RWPE1 (cell line): Measurements from ENCODE around the gene ARHGAP22.

ENCODE experiments used
- CTCF ChIA-PET: fragments of 350-600 bp; sonication (Branson Sonifier 250); formaldehyde crosslinking; extraction: SDS; loops from one replicate; lab custom pipeline; 2021; lab: Yijun Ruan, JAX
- POLR2A ChIA-PET: fragments of 400-600 bp; formaldehyde crosslinking; extraction: SDS; loops from one replicate; lab custom pipeline; 2020; ENCODE audit warnings: antibody characterized with exemption; ENCODE audit not compliant: low non-redundant PET; lab: Yijun Ruan, JAX
- DNase-seq: peaks from one replicate; pipeline ENCODE4 v3.0.0; 2012; ENCODE audit warnings: low spot score
- H3K27ac ChIP-seq: fragments of 450-650 bp; 2 replicates; pipeline ENCODE4 v1.5.1; 2017
- TF ChIP-seq, protein P1 (sequence below): fragments of 450-650 bp; conservative IDR thresholded peaks from 2 replicates; pipeline ENCODE4 v1.5.1; 2017; ENCODE audit warnings: low read depth, mild to moderate bottlenecking

ARHGAP22 gene

DNA sequence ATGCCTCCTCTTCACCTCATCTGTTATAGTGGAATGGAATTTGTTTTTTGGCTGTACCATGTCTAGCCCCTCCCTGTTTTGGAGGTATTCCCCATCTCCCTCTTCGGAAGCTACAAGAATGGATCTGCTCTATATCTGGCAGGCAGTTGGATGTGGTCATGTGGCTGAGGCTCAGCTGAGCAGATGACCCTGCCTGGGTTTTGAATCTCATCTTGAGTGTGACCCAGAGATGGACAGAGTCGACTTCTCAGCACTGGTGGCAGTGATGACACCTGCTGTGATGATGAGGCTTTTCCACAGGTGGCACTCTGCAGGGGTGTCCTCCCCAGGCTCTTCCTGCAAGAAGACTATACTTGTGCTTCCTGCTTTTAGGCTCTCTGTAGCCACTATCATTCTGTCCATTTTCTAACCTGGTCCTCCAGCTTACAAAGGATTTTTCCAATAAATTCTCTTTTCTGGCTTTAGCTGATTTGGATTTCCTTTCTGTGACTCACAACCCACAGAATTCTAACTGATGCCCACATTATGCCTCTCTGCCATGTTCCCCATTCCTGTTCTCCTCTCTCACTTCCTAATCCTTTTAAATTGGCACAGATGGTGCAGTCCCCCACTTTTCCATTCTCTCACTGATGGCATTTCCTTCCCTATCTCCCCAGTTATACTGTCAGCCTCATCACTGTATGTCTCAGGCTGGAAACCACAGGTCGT lies 7.5 kb upstream of the ARHGAP22 start:
- H3K27ac ChIP-seq: no peak overlapping the region
- ChIA-PET CTCF (no interaction called here), POLR2A (no interaction called here)
- TF ChIP-seq, protein P1, sequence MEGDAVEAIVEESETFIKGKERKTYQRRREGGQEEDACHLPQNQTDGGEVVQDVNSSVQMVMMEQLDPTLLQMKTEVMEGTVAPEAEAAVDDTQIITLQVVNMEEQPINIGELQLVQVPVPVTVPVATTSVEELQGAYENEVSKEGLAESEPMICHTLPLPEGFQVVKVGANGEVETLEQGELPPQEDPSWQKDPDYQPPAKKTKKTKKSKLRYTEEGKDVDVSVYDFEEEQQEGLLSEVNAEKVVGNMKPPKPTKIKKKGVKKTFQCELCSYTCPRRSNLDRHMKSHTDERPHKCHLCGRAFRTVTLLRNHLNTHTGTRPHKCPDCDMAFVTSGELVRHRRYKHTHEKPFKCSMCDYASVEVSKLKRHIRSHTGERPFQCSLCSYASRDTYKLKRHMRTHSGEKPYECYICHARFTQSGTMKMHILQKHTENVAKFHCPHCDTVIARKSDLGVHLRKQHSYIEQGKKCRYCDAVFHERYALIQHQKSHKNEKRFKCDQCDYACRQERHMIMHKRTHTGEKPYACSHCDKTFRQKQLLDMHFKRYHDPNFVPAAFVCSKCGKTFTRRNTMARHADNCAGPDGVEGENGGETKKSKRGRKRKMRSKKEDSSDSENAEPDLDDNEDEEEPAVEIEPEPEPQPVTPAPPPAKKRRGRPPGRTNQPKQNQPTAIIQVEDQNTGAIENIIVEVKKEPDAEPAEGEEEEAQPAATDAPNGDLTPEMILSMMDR: no peak
- DNase-seq: no peak

DNA sequence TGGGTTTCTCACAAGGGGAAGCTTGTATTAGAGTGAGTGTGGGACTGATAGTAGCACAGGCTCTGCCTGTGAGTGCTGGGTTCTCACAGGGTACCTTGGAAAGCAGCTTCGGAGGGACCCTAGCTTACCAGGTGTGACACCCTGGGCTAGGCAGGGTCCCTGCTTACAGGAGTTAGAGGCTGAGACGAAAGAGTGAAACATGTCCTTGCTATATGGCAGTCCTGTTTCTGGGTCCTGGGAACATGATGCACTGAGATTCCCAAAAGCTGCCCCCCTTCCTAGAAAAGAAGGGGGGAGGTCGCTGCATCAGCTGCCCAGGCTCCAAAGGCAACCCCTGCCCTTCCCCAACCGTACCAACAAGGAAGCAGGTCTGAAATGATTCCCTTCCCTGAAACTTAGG lies 6.3 kb upstream of the ARHGAP22 start:
- POLR2A ChIA-PET: no interaction called here
- CTCF ChIA-PET: interaction anchor here (0.6 kb wide), 1 partner anchor 1400 kb away, joined by 3 read pairs; no protein-coding TSS in a partner anchor
- H3K27ac ChIP-seq: no peak overlapping the region
- TF ChIP-seq, protein P1: no peak
- no peak for DNase-seq

DNA sequence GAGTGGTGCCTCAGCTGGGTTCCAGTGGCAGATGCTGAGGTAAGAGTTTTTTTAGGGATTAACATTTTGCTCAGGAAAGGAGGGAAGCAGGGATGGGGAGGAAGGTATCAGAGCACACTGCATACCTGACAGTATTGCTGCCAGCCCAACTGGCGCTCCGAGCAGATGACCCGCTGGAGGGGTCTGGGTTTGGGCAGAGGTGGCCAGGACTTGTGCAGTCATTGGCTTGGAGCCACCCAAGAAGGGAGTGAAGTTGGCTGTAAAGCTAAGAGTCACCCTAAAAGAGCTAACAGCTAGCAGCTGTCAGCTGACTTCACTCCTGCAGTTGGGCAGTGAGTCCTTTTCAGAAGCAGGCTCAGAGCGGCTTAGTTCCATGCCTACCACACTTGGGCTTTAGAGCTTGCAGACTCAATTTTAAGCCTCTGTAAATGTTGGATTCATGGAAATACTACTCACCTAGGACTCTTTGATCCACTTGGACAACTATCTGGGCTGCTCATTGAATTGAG lies 5.8 kb upstream of the ARHGAP22 start:
- ChIA-PET POLR2A (no interaction called here), CTCF (interaction anchor here (0.6 kb wide), 1 partner anchor 1400 kb away, joined by 3 read pairs; no protein-coding TSS in a partner anchor)

DNA sequence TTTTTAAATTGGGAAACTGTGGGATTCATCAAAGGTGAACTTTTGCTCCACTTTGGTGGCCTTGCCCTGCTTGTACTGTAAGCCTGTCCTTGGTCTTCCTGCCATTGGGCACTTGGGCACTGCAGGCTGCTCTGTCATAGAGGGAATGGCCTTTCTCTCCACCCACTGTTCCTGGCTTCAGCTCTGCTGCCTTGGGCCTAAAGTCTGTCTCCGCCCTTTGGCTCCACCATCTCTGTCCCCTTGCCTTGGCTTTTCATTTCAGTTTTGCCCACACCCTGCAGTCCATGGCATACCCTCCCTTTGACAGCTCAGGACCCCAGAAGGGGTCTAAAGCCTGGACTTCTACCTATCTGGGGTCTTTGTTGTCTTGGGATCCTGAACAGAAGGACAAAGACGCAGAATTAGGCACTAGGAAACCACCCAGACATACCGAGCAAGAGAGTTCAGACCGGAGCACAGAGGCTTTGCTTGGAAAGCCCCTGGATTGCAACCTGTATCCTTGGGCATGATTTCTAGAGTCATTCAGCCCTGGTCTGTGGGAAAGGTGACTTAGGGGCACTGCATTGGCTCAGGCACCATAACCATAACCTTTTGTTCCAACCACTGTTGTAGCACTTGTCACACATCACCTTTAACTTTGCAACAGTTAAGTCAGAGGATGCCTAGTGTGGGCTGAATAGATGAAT lies 5.2 kb upstream of the ARHGAP22 start:
- ChIA-PET POLR2A (no interaction called here), CTCF (no interaction called here)
- DNase-seq: no peak
- TF ChIP-seq, protein P1: no peak
- no peak overlapping the region for H3K27ac ChIP-seq

More for the DNA sequence above, 5.8 kb upstream of the ARHGAP22 start:
- DNase-seq: no peak
- TF ChIP-seq, protein P1: no peak
- no peak overlapping the region for H3K27ac ChIP-seq

DNA sequence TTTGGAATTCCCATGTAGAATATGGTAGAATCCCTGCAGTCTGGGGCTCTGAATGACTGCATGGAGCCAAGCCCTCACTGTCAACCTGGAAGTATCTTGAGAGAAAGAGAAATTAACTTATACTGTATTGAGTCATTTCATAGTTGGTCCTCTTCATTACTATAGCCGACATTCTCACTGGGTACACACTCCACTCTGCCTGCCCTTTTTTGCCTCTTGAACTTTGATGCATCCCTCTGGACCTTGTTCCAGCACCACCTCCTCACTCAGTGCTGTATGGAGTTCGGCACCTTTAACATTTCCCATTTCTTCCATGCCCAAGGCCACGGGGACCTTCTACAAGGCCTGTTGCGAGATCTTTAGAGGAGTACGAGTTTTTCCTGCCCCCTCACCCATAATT lies 4.6 kb upstream of the ARHGAP22 start:
- no peak for DNase-seq
- H3K27ac ChIP-seq: no peak overlapping the region
- TF ChIP-seq, protein P1: no peak
- ChIA-PET POLR2A (no interaction called here), CTCF (interaction anchor here (0.9 to 1.3 kb wide), 2 partner anchors 20 to 380 kb away, joined by 3 read pairs; no protein-coding TSS in a partner anchor)

DNA sequence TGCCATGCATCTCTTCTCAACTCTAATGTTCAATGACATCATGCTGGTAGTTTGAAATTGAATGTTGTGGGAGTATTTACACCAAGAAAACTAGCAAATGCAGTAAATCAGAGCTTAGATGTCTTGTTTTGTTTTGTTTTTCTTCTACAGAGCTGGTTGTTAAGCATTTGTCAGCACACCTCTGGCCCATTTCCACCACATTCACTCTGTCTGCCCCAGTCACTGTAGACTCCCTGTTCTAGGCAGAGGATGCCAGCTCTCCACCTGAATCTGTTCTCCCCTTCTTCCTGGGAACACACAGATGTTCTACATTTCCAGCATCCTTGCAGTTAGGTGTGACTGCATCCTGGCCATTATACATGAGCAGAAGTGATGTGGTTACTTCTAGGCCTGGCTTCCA lies 4.1 kb upstream of the ARHGAP22 start:
- TF ChIP-seq, protein P1: no peak
- no peak for DNase-seq
- POLR2A ChIA-PET: no interaction called here
- no peak overlapping the region for H3K27ac ChIP-seq
- CTCF ChIA-PET: interaction anchor here (0.9 to 1.3 kb wide), 2 partner anchors 20 to 381 kb away, joined by 3 read pairs; no protein-coding TSS in a partner anchor
